Left ventricle myocardium superior (tissue), 1 donor: Measurements from ENCODE around the gene GATAD2B. TPM values are rescaled to one million over a fixed set of nuclear protein-coding genes. Genes with fewer than 3 reads are reported as not detected.

Experiments
- ATAC-seq: fragments of 200-7000 bp; cut with Tn5 transposase; one replicate; pipeline ENCODE4 v1.9.1; 2020; ENCODE audit warnings: mild to moderate bottlenecking, moderate library complexity
- DNase-seq: peaks from one replicate; pipeline ENCODE4 v3.0.0-alpha.2; 2020
- intact Hi-C: fragments of 100-400 bp; cut with micrococcal nuclease; formaldehyde crosslinking; loops from one replicate; pipeline ENCODE4 v1.11.0; 2022
- total RNA-seq: library from RNA; stranded (reverse); fragmentation: NEBNext Ultra II Directional; extraction: Animal tissue kit (Norgen Biotek cat#: 25700); gene quantifications from one replicate; pipeline ENCODE4 v1.2.1, GENCODE V29; 2021
- donor health status: DM: no; HTN: yes; CAD: no; lungs with severe emphysema.

The GATAD2B gene
- total RNA-seq, 1 donor from 2014 or later, result 34.6 TPM

- DNase-seq (no peak), ATAC-seq (no peak)
- intact Hi-C loops, result no loop called here
Observed at GRCh38 chr1:153954826-153955225, 32.1 kb upstream of the GATAD2B start.

GRCh38 chr1:153953859-153954365, 31.1 kb upstream of the GATAD2B start:
- intact Hi-C loops, result no loop called here
- no peak for ATAC-seq
- no peak for DNase-seq

GRCh38 chr1:153951801-153952200, 29.0 kb upstream of the GATAD2B start:
- DNase-seq, result peak; percentile 26
- intact Hi-C loops, result no loop called here
- ATAC-seq, result no peak

- ATAC-seq (no peak), DNase-seq (peak; percentile 10)
- intact Hi-C loops, result no loop called here
Observed at GRCh38 chr1:153951183-153951582, 28.4 kb upstream of the GATAD2B start.

- DNase-seq (peak; percentile 91), ATAC-seq (peak; percentile 78)
- intact Hi-C loops, result no loop called here
Observed at GRCh38 chr1:153946622-153947241, 24.0 kb upstream of the GATAD2B start, which contains the start of gene DENND4B. Gene DENND4B (minus strand): TSS chr1:153946718. CDS start chr1:153944374, 2,344 bp downstream.

GRCh38 chr1:153945795-153946621, 23.2 kb upstream of the GATAD2B start:
- DNase-seq, result peak; percentile 94
- ATAC-seq, result peak; percentile 84
- intact Hi-C loops, result no loop called here

- DNase-seq (peak; percentile 81), ATAC-seq (peak; percentile 70)
- intact Hi-C loops, result no loop called here
Observed at GRCh38 chr1:153945131-153945794, 22.5 kb upstream of the GATAD2B start.

GRCh38 chr1:153944827-153945117, 22.0 kb upstream of the GATAD2B start:
- ATAC-seq (no peak), DNase-seq (no peak)
- intact Hi-C loops, result no loop called here

GRCh38 chr1:153944005-153944826, 21.4 kb upstream of the GATAD2B start:
- intact Hi-C loops, result no loop called here
- DNase-seq (peak; percentile 35), ATAC-seq (no peak)

- ATAC-seq (no peak), DNase-seq (no peak)
- intact Hi-C loops, result no loop called here
Observed at GRCh38 chr1:153942766-153943549, 20.2 kb upstream of the GATAD2B start.

GRCh38 chr1:153941826-153942725, 19.3 kb upstream of the GATAD2B start:
- intact Hi-C loops, result no loop called here
- DNase-seq (peak; percentile 22), ATAC-seq (no peak)

- ATAC-seq (no peak), DNase-seq (no peak)
- intact Hi-C loops, result no loop called here
Observed at GRCh38 chr1:153940756-153941155, 18.0 kb upstream of the GATAD2B start.

GRCh38 chr1:153939476-153939875, 16.7 kb upstream of the GATAD2B start:
- intact Hi-C loops, result no loop called here
- DNase-seq (no peak), ATAC-seq (no peak)

- intact Hi-C loops, result no loop called here
- ATAC-seq (no peak), DNase-seq (no peak)
Observed at GRCh38 chr1:153938996-153939395, 16.2 kb upstream of the GATAD2B start.

GRCh38 chr1:153937331-153937730, 14.6 kb upstream of the GATAD2B start:
- DNase-seq (no peak), ATAC-seq (no peak)
- intact Hi-C loops, result no loop called here

GRCh38 chr1:153936011-153936802, 13.4 kb upstream of the GATAD2B start:
- intact Hi-C loops, result no loop called here
- ATAC-seq (no peak), DNase-seq (no peak)

- intact Hi-C loops, result no loop called here
- no peak for ATAC-seq
Observed at GRCh38 chr1:153934746-153935145, 12.0 kb upstream of the GATAD2B start.

More at GRCh38 chr1:153934746-153935145, 12.0 kb upstream of the GATAD2B start:
- no peak for DNase-seq
